HG03025 (cell line): ENCODE measurements around the gene ZC3H12C.
A peak's percentile ranks its signal among the peaks of the same experiment; 100 is the strongest.

ENCODE experiments used
- ATAC-seq: cut with Tn5 transposase; IDR thresholded peaks from one replicate; pipeline ENCODE4 v1.9.1; 2021; ENCODE audit warnings: mild to moderate bottlenecking, moderate library complexity; ENCODE audit not compliant: unreplicated experiment, low FRiP score

The ZC3H12C gene

DNA sequence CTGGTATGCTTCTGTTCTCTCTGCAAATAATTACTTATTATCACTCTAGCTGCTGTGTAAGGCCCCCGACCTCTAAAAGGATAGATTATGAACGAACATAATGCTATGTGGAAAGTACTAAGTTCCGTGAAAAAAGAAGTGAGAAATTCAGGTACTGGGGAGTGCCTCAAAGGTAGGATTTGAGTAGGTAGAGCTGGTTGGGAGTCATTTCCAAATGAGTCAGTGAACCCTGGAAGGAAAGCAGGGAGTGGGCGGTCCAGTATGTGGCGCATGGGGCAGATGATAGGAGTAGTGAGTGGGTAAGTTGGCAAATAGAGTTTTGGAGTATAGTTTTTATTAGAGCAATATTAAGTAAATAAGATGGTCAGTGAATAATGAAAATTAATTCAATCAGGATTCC lies 2.4 kb downstream of the ZC3H12C start:
- no peak for ATAC-seq

DNA sequence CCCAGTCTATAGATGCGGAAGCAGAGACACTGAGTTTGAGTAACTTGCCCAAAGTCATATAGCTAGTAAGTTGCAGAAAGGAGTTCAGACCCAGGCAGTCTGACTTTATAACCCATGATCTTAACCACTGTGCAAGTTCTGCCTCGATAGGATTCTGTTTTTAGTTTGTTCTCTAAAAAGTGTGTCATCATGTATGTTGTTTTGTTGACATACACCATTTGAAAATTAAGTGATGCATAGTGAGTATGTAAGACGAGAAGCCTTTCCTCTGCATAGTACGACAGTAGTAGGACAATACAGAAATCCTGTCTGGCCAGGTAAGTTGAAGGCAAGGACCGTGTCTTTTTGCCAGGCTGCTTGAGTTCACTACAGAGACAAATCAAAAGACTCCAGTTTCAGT lies 3.3 kb downstream of the ZC3H12C start:
- no peak for ATAC-seq

DNA sequence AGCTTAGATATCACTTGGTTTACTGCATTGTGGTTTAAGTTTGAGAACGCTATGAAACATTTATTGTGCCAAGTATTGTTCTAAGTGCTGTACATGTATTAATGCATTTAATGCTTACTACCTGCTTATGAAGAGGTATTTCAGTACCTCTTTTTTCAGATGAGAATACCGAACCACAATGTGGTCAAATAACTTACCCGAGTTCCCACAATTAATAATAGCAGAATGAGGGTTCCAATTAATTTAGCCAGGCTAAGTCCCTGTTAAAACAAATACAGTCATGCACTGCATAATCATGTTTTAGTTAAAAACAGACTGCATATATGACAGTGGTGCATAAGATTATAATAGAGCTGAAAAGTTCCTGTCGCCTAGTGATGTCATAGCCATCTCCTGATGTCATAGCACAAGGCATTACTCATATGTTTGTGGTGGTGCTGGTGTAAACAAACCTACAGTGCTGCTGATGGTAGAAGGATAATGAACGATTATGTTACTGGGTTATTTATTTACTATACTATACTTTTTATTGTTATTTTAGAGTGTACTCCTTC lies 4.3 kb downstream of the ZC3H12C start:
- ATAC-seq, result no peak

DNA sequence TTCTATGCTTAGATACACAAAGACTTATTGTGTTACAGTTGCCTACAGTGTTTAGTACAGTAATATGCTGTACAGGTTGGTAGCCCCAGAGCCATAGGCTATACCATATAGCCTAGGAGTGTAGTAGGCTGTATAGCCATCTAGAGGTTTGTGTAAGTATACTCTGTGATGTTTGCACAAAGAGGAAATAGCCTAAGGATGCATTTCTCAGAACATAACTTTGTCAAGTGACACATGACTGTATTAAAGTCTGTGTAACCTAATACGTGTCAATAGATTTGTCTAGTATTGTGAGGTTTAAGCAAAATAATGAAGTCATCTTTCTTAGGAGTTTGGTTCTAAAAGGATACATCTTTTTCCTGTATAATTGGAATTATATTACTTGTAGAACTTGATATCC lies 5.5 kb downstream of the ZC3H12C start:
- ATAC-seq, result peak; percentile 67

DNA sequence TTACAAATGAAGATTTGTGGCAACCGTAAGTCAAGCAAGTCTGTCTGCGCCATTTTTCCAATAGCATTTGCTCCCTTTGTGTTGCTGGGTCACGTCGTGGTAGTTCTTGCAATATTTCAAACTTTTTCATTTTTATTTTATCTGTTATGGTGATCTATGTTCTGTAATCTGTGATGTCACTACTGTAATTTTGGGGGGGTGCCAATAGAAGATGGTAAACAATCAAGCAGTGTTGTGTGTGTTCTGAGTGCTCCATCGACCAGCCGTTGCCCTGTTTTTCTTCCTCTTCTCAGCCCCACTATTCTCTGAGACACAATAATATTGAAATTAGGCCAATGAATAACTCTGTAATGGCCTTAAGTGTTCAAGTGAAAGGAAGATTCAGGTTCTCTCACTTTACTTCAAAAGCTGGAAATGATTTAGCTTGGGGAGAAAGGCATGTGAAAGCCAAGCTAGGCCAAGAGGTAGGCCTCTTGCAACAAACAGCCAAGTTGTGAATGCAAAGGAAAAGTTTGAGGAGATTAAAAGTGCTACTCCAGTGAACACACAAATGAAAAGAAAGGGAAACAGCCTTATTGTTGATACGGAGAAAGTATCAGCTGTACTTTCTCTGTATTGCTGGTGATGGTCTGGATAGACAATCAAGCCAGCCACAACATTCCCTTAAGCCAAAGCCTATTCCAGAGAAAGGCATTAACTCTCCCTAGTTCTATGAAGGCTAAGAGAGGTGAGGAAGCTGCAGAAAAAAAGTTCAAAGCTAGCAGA lies 7.5 kb downstream of the ZC3H12C start:
- no peak for ATAC-seq

DNA sequence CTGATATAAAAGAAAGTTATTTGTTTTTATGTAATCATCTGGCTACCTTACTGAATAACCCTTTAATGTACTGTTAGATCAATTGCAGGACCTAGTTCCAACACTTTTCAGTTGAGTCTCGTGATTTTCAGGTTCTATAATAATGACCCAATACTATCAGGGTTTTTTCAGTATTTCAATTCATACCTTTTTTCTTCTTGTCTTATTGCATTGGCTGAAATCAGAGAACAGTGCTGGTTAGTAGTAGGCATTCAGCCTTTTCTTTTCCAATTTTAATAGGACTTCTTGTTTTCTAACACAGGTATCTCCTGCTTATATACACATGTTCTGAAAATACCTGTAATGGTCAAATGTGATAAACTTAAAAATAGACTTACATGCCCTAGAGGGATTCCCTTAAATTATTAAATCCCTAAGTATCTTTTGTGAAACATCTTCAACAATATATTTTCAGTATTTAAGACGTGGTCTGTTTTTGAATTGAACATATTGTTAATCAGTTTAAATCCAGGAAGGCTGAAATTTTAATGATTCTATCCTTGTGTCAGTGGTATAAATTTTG lies 13.6 kb downstream of the ZC3H12C start:
- ATAC-seq, result no peak

DNA sequence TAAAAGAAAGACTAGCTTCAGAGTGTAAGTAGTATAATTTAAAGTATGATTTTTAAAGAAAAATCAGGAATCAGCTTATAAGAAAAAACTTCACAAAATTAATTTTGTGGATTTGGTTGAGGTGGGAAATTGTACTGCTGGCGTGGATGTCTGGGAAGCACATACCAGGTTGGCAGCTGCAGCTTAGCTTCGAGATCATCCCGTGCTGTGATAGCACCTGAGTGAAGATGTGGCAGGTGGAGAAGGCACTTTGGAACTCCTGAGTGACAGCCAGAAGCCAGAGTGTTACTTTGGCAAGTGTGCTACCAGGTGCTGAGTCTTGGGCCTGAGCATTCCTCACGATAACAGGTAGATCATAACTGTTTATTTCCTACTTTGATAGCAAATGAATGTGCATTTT lies 17.7 kb downstream of the ZC3H12C start:
- no peak for ATAC-seq

DNA sequence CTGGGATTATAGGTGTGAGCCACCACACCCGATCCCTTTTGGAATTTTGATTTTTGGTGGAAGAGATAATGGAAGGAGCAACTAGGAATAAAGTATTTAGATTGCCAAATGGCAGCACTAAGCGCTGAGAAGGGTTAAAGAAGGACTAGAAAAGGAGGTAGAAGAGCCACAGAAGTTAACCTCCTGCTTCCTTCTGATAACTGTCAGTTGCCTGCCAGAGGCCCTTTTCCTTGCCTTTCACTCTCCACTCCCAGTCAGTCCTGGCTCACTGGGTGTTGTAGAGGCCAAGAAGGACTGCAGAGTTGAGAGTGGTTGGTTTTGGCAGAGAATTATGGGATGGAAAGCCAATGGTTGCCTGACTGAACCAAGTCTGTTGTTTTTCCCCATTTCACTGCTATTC lies 19.3 kb downstream of the ZC3H12C start:
- no peak for ATAC-seq

DNA sequence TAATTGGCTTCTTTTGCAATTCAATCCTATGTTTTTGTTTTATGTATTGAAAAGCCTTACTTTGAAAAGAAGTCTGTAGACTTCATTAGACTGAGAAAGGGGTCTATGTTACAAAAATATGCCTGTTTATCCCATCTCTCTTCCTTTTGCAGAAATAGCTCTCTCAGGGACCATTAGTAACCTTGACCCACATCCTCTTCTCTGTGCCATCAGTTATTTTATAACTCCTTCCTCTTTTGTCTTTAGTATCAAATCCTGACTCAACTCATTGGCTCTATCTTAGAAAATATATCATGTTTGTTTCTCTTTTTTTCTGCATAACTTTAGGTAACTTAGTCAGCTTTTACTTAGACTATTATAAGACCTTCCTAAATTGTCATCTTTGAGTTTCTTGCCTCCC lies 20.3 kb downstream of the ZC3H12C start:
- ATAC-seq, result no peak

DNA sequence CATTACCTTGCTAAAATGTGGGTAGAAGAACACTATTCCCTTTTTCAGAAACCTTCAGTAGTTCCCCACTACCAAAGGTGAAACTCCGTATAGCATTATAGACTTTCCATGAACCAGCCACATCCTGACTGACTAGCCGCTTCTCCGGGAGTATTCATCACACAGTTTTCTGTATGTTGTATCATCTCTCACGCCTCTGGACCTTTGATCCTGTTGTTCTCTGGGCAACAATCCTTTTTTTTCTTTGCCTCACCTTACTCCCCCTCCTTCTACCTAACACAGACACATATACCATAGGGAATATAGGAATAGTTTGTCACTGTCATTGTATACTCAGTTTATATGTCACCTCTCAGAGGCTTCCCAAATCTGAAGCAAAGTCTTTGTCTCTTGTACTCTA lies 20.8 kb downstream of the ZC3H12C start:
- ATAC-seq, result no peak

DNA sequence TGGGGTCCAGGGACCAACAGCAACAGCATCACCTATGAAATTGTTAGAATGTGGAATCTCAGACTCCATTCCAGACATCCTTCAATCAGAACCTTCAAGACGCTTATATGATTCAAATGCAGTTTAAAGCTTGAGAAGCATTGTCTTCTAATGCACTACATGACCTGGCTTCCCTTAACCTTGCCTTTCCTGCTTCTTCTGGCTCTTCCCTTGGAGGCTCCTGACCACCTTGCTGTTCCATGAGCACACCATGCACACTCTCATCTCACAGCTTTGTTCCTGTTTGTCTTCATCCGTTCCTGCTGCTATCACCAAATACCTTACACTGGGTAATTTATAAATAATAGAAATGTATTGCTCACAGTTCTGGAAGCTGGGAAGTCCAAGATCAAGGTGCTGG lies 26.1 kb downstream of the ZC3H12C start:
- no peak for ATAC-seq

DNA sequence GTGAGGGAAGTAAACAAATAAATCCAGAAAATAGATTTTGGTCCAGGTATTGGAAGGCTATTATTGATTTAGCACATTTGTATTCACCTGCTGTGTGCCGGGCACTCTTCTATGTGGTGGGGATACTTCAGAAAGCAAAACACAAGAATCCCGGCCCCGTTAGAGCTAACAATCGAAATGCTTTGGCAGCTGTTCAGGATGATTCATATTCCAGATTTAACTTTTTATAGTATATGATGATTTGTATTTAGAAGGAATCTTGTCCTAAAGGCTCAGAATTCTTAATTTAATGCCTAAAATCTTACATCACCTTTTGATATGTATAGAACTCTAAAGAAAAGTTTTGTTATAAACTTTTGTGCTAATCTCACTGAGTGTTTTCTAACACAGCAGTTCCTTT lies 28.0 kb downstream of the ZC3H12C start:
- no peak for ATAC-seq

DNA sequence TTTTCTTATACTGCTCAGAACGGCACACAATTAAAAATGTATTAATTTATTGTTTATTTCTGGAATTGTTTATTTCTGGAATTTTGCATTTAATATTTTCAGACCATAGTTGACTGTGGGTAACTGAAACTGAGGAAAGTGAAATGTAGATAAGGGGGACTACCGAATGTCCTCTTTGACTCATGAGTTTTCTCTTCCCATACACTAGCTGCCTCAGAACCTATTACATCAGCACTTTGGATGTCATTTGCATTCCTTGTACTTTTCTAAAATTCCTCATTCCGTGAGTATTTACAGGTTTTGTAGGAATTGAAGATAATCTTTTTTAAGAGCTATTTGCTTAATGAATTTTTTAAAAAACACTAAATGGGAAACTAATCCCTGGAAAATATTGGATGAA lies 29.8 kb downstream of the ZC3H12C start:
- no peak for ATAC-seq

DNA sequence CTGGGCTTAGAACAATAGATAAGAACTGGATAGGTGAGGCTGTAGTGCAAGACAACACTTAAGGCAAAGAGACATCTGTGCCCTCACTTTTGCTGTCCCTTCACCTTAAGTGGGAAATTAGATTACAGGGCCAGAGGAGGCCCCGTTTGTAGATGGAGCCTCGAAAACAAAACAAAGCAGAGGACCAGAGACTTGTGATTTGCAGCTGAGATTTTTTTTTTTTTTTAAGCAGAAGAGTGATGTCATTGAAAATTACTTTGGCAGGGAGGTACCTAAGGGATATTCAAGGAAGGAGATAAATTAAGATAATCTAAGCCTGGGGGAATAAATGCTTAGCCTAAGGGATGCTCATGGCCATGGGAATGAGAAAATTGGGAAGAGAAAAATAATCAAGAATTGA lies 31.4 kb downstream of the ZC3H12C start:
- no peak for ATAC-seq

DNA sequence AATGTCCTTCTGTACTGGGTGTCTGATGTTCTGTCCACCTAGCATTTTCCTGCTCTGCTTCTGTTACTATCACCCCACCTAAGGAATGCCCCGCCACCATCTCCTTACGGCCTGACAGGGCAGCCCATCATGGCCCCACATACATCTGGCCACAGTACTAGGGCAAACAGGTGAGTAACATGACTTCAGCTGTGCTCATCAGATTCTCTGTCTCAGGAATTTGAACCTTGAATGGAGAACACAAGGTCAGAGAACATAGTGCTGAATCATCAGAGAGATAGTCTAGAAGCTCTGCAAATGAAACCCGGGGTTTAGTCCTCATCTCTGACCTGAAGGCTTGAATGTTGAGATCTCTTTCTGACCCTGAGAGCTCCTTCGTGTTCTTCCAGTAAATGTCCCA lies 32.4 kb downstream of the ZC3H12C start:
- ATAC-seq, result no peak

DNA sequence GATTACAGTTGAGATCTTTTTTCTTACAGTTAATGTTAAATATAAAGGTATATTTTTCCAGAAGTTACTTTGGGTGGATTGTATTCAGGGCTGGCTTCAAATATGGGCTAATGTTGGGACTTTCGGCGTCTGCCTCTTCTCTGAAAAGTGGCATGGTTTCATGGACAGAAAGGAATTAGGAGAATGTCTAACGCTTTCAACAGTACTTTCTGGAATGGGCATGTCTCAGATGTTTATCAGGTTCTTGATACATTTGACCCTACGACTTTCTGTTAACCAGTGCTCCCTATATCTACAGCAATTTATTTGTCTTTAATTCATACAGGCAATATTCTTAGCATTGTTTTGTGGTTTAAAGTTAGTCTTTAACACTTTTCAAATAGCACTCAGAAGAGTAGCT lies 33.7 kb downstream of the ZC3H12C start:
- no peak for ATAC-seq

DNA sequence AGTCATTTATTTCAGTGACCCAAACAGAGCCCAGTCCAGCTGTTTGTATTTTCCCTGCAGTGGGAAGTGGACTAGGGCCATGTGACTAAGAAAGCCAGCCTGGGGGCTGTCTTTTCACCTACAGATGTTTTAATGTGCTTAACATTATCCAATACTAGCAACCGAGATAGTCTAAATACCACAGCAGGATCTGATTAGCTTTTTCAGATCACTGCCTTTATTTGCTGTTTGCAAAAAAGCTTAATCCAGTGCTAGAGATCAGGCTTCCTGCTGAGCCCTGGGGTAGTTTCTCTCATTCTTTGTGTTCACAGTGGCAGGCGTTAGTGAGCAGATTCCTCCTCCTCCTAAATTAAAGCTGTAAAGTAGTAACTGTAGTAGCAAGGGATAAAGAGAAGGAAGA lies 35.0 kb downstream of the ZC3H12C start:
- ATAC-seq, result no peak

DNA sequence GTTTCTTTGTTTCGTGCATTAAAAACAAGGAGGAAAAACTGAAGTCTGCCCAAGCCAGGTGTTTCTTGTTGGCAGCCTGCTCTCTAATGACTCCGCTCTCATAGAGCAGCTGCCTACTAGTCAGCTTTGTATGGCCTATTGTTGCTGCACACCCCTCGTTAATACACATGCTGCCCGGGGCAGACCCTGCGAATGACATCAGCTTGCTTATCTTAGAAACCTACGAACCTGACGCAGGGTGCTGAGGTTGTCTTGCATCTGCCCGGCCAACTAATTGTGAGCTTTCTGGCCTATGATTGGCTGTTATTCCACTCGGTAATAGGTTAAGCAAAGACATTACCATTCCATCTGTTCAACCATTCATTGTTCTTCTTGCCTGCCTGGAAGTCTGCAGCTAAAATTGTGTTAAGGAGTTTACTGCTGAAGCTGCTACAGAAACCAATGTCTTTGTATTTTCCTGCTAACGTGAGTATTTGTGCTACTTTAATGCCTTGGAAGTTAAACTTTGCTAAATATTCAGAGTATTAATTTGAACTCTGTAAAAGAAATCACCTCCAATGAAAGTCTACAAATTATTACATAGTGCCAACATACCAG lies 37.5 kb downstream of the ZC3H12C start:
- no peak for ATAC-seq

DNA sequence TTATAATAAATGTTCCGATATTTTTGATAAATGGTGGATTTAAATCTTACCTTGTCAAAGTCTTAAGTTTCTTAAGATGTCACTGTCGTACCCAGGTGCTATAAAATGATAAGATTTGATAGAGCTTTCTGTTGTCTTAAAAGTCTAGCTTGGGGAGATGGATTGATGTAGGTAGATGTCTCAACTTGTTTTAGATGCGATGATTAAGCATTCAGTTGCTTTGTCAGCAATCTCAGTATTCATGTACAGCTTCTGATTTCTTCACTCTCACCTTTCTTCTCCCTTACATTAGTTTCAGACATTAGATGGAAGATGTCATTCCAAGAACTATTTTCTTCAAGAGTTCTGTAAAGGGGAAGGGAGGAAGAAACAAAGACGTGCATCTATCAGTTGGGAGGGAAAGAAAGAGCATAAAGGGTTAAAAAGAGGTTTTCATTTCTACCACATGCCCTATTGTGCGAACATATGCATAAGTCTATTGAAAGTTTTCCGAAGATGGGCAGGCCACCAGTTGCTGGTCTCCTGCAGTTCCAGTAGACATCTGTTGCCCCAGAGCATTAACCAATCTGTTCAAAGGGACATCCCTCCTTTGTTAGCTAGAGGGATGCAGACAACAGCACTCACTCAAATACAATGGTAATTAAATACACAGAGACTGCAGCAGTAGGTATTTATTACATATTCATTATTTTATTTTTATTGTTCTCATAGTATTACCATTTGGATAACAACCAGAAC lies 38.4 kb downstream of the ZC3H12C start:
- no peak for ATAC-seq

DNA sequence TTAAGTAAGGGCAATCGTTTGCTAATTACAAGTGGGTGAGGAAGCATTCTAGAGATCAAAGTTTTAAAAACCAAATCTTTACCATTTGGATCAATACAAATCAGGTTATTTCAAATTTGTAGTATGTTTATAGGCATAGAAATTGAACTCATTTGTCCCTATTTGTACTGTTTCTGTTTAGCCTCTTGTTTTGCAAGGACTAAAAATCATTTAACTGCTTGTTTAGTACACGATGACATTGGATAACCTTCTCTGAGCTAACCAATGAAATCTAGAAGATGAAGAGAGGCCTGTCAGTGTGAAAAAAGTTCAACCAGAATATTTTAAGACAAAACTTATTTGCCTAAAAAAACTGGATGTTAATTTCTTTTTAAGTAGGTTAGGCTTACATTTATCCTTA lies 40.0 kb downstream of the ZC3H12C start:
- ATAC-seq, result no peak

DNA sequence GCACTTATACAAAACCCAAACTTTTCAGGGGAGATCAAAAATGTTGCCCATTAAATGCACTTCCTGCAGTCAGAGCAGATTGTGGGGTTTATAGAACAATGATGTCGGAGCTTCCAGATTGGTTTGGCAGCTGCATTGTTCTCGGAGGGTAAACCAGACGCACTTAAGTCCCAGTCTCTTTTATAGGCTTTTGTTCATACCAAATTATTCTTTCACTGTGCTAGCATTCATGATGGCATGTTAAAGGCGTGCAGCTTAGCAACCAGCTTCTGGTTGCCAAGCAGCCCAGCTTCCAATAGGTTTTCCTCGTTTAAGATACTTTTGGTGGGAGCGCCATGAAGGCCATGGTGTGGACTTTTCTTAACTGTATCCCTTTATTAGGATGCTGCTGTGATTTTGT lies 40.9 kb downstream of the ZC3H12C start:
- no peak for ATAC-seq
